ENCODE measurements around the gene SLC16A10.
"Not testable (repeated sequence)": the region's sequence is repeated elsewhere in the genome, so short reads cannot be mapped to it uniquely, and the experiment has no call there.

The SLC16A10 gene

DNA sequence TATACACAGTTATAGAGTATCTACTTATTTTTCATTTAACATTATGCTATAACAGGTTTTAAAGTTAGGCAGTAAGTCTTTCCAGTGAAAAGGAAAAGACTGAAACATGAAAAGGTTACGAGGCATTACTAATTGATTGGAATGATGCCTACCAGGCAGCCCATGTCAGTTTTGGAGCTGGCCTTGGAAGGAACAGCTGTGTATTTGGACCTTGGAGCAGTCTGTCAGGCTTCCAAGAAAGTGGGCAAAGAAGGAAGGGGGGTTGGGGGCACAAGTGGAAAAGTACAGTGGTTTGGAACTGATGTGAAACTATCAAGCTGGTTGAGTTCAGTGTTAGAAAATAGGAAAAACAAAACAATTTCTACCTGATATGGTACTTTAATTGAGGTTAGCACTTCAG is 41.7 kb downstream of the SLC16A10 start:
- DNase-seq (ENCODE audit: low read depth), result peak; percentile 6
- TF ChIP-seq, protein P1, sequence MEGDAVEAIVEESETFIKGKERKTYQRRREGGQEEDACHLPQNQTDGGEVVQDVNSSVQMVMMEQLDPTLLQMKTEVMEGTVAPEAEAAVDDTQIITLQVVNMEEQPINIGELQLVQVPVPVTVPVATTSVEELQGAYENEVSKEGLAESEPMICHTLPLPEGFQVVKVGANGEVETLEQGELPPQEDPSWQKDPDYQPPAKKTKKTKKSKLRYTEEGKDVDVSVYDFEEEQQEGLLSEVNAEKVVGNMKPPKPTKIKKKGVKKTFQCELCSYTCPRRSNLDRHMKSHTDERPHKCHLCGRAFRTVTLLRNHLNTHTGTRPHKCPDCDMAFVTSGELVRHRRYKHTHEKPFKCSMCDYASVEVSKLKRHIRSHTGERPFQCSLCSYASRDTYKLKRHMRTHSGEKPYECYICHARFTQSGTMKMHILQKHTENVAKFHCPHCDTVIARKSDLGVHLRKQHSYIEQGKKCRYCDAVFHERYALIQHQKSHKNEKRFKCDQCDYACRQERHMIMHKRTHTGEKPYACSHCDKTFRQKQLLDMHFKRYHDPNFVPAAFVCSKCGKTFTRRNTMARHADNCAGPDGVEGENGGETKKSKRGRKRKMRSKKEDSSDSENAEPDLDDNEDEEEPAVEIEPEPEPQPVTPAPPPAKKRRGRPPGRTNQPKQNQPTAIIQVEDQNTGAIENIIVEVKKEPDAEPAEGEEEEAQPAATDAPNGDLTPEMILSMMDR (conservative IDR thresholded peaks at IDR 0.05; ENCODE audit: control insufficient read depth, insufficient read depth, low read depth, low read length), result no peak
- no peak overlapping the region for H3K4me3 ChIP-seq (ENCODE audit: control insufficient read depth, low read depth, low read length)

DNA sequence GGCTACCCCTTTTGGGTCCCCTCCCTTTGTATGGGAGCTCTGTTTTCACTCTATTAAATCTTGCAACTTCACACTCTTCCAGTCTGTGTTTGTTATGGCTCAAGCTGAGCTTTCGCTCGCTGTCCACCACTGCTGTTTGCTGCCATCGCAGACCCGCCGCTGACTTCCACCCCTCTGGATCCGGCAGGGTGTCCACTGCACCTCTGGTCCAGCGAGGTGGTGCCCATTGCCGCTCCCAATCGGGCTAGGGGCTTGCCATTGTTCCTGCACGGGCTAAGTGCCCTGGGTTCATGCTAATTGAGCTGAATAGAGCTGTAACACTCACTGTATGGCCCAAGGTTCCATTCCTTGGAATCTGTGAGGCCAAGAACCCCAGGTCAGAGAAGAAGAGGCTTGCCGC is 43.7 kb downstream of the SLC16A10 start:
- not testable (repeated sequence) for H3K4me3 ChIP-seq (ENCODE audit: control insufficient read depth, low read depth, low read length); DNase-seq (ENCODE audit: low read depth)

DNA sequence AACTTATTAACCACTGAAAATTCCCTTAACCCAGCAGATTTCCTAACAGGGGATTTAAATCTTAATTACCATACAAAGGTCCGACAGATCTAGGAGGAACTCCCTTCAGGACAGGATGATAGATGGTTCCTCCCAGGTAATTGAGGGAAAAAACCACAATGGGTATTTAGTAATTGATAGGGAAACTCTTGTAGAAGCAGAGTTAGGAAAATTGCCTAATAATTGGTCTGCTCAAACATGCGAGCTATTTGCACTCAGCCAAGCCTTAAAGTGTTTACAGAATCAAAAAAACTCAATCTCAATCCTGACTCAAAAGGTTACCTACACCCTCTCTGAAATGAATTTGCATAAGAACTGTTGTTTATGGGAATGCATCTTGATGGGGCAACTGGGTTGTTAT is 45.4 kb downstream of the SLC16A10 start:
- DNase-seq (ENCODE audit: low read depth); H3K4me3 ChIP-seq (ENCODE audit: control insufficient read depth, low read depth, low read length): not testable (repeated sequence)

DNA sequence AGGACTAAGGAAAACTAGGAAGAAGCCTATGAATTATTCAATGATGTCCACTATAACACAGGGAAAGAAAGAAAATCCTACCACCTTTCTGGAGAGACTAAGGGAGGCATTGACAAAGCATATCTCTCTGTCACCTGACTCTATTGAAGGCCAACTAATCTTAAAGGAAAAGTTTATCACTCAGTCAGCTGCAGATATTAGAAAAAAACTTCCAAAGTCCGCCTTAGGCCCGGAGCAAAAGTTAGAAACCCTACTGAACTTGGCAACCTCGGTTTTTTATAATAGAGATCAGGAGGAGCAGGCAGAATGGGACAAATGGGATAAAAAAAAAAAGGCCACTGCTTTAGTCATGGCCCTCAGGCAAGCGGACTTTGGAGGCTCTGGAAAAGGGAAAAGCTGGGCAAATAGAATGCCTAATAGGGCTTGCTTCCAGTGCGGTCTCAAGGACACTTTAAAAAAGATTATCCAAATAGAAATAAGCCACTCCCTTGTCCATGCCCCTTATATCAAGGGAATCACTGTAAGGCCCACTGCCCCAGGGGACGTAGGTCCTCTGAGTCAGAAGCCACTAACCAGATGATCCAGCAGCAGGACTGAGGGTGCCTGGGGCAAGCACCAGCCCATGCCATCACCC is 47.0 kb downstream of the SLC16A10 start:
- not testable (repeated sequence) for DNase-seq (ENCODE audit: low read depth); H3K4me3 ChIP-seq (ENCODE audit: control insufficient read depth, low read depth, low read length)

DNA sequence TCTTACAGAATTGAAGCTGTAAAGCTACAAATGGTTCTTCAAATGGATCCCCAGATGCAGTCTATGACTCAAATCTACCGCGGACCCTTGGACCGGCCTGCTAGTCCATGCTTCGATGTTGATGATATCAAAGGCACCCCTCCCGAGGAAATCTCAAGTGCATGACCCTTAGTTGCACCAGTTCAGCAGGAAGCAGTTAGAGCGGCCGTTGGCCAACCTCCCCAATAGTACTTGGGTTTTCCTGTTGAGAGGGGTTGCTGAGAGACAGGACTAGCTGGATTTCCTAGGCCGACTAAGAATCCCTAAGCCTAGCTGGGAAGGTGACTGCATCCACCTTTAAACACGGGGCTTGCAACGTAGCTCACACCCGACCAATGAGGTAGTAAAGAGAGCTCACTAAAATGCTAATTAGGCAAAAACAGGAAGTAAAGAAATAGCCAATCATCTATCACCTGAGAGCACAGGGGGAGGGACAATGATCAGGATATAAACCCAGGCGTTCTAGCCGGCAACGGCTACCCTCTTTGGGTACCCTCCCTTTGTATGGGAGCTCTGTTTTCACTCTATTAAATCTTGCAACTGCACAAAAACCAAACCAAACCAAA is 50.3 kb downstream of the SLC16A10 start:
- DNase-seq (ENCODE audit: low read depth); H3K4me3 ChIP-seq (ENCODE audit: control insufficient read depth, low read depth, low read length): not testable (repeated sequence)

DNA sequence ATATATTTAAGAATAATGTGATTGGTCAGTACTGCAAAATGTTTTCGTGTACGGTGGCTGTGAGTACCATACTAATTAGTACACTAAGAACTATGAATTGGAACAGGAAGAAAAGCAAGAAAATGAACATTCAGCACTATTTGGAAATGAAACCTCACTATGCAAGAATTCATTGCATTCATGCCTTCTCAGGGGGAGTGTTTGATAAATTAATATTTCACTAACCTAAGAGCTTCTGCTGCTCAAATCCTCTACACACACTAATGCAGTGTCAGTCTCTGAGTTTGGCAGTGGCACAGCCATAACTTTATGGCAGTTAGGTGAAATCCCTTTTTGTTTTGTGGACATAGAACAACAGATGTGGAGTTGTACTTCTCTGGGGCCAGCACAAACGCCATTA is 60.1 kb downstream of the SLC16A10 start:
- H3K4me3 ChIP-seq (ENCODE audit: control insufficient read depth, low read depth, low read length), result no peak overlapping the region
- no peak for DNase-seq (ENCODE audit: low read depth)
- TF ChIP-seq, protein P1 (conservative IDR thresholded peaks at IDR 0.05; ENCODE audit: control insufficient read depth, insufficient read depth, low read depth, low read length), result no peak

DNA sequence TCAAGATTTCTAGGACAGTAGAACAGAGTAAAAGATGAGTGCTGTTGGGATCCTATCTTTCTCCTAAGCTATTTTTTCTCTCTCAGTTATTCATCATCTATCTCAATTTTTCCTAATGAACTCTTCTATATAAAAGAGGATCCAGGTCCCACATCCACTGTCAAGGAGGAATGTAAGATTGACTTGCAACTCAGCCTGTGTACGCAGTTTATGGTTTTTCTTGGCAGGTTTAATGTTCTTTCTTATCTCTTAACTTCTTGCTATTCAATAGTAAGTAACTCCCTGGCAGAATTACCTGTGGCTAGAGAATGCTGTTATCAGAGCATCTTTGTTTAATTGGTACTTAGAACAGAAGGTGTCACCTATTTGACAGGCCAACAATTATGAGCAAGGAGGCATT is 60.8 kb downstream of the SLC16A10 start:
- no peak for DNase-seq (ENCODE audit: low read depth)
- TF ChIP-seq, protein P1 (conservative IDR thresholded peaks at IDR 0.05; ENCODE audit: control insufficient read depth, insufficient read depth, low read depth, low read length), result no peak
- no peak overlapping the region for H3K4me3 ChIP-seq (ENCODE audit: control insufficient read depth, low read depth, low read length)

DNA sequence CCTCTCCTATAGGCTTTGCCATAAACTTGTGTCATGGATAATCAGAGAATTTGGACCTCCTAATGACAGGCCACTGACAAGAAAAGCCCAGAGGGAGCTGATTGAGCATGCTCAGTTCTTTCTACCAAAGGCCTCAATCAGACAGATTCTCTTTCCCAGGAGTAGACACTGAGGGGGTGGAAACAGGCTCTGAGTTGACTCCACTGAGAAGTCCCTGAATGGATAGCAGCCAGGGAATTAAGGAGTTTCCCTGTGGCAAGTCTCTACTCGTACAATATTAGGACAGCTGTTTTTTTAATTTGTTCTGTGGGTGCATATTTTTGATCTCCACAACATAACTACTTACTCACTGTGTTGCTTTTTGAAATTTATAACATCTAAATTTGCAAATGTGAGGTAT is 63.3 kb downstream of the SLC16A10 start:
- no peak for DNase-seq (ENCODE audit: low read depth)
- TF ChIP-seq, protein P1 (conservative IDR thresholded peaks at IDR 0.05; ENCODE audit: control insufficient read depth, insufficient read depth, low read depth, low read length), result no peak
- no peak overlapping the region for H3K4me3 ChIP-seq (ENCODE audit: control insufficient read depth, low read depth, low read length)

DNA sequence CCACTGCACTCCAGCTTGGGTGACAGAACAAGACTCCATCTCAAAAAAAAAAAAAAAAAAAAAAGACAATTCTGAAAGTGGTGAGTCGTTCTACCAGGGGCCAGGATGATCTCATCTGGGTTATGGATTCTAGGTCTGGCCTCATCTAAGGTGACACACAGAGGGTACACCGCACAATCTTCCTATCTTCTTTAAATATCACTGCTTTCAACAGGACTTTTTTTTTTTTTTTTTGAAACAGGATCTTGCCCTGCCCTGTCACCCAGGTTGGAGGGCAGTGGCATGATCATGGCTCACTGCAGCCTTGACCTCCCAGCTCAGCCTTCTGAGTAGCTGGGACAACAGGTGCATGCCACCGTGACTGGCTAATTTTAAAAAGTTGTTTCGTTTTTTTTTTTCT is 67.7 kb downstream of the SLC16A10 start:
- no peak overlapping the region for H3K4me3 ChIP-seq (ENCODE audit: control insufficient read depth, low read depth, low read length)
- peak; percentile 7 for DNase-seq (ENCODE audit: low read depth)
- TF ChIP-seq, protein P1 (conservative IDR thresholded peaks at IDR 0.05; ENCODE audit: control insufficient read depth, insufficient read depth, low read depth, low read length), result no peak
